Measurements from ENCODE around the gene OTX1.

Gene OTX1

DNA sequence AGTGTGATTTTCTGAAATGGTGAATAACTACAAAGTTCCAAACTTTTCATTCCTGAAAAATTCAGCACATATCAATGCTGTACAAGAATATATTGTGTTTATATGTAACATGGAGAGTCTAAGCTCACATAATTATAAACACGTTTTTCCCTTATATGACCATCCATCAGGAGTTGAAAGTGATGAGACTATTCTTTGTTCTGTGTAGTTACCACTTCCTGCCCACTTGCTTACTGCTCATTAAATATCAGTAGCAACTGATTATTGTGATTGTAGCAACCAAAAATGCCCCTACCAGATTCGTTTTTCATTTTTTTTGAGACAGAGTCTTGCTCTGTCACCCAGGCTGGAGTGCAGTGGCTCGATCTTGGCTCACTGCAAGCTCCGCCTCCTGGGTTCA is 30.8 kb downstream of the OTX1 start:
- in situ Hi-C loops (cut with HindIII; ENCODE audit: low pct_ligation_motif_present, low sequenced_read_pairs): no loop called here
- Histone ChIP-seq H3K4me3 (ENCODE audit: low read depth, low read length) (no peak overlapping the region), H3K36me3 (replicated peaks) (no peaks in the 10 kb centered on the region), H3K27ac (no peak overlapping the region), H3K27me3 (replicated peaks) (no peaks in the 10 kb centered on the region)
- no peak for DNase-seq
- TF ChIP-seq, protein P1, sequence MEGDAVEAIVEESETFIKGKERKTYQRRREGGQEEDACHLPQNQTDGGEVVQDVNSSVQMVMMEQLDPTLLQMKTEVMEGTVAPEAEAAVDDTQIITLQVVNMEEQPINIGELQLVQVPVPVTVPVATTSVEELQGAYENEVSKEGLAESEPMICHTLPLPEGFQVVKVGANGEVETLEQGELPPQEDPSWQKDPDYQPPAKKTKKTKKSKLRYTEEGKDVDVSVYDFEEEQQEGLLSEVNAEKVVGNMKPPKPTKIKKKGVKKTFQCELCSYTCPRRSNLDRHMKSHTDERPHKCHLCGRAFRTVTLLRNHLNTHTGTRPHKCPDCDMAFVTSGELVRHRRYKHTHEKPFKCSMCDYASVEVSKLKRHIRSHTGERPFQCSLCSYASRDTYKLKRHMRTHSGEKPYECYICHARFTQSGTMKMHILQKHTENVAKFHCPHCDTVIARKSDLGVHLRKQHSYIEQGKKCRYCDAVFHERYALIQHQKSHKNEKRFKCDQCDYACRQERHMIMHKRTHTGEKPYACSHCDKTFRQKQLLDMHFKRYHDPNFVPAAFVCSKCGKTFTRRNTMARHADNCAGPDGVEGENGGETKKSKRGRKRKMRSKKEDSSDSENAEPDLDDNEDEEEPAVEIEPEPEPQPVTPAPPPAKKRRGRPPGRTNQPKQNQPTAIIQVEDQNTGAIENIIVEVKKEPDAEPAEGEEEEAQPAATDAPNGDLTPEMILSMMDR (IDR thresholded peaks at IDR 0.05; ENCODE audit: low read depth, low read length, missing control alignments): no peak

DNA sequence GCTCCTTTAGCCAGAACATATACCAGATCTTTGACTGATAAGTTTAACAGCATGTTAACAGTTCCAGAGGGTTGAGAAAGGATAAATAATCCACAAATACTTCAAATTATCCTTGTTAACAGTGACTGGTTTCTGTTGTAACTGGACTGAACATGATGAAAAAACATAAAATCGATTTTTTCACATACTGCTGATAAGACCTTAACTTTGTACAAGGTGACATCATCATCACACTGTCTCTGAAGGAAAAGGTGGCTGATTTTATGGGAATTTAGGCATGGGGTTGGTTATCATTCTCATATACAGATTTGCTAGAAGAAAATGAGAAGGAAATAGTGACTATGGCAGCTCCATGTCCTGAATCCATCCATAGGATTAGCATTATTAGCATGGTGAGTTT is 36.1 kb downstream of the OTX1 start:
- no peaks in the 10 kb centered on the region for H3K36me3 ChIP-seq (replicated peaks)
- H3K27me3 ChIP-seq (replicated peaks): no peaks in the 10 kb centered on the region
- H3K4me3 ChIP-seq (ENCODE audit: low read depth, low read length): no peak overlapping the region
- TF ChIP-seq, protein P1 (IDR thresholded peaks at IDR 0.05; ENCODE audit: low read depth, low read length, missing control alignments): no peak
- in situ Hi-C loops (cut with HindIII; ENCODE audit: low pct_ligation_motif_present, low sequenced_read_pairs): no loop called here
- DNase-seq: no peak
- no peak overlapping the region for H3K27ac ChIP-seq

DNA sequence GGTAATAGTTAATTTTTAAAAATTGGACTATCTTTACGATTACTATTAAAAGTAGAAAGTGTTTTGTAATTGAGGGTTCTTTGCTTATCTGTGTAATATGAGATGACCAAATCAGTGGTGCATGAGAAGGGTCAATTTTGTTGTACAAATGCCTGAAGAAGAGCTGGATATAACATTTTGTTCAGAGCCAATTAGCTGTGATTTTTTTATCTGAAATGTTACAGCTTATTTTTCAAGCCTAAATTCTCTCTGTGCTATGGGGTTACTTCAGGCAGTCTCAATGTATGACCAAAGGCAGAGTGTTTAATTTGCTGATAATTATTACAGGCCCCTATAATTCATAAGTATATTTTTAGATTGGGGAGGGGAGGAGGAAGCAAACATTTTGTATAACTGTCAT is 41.8 kb downstream of the OTX1 start:
- no peaks in the 10 kb centered on the region for H3K36me3 ChIP-seq (replicated peaks)
- TF ChIP-seq, protein P1 (IDR thresholded peaks at IDR 0.05; ENCODE audit: low read depth, low read length, missing control alignments): no peak
- H3K27me3 ChIP-seq (replicated peaks): no peaks in the 10 kb centered on the region
- in situ Hi-C loops (cut with HindIII; ENCODE audit: low pct_ligation_motif_present, low sequenced_read_pairs): no loop called here
- no peak for DNase-seq
- no peak overlapping the region for H3K4me3 ChIP-seq (ENCODE audit: low read depth, low read length)
- no peak overlapping the region for H3K27ac ChIP-seq

DNA sequence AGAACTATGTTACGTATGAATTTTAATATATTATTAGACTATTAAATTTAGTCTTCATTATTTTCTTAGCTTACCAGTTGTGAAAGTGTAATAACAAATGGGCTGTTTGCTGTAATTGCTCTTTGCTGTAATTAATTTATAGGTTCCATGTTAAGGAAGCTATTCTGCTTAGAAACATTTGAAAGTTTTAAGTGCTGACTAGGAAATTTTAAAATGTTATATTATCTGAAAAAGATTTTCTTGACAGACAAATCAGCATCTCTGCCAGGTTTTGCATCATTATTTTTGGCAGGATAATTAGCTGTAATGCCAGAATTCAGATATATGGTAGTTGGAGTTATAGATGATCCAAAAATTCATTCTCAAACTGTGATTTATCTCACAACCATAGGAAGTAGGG is 42.2 kb downstream of the OTX1 start:
- Histone ChIP-seq H3K27ac (no peak overlapping the region), H3K27me3 (replicated peaks) (no peaks in the 10 kb centered on the region), H3K4me3 (ENCODE audit: low read depth, low read length) (no peak overlapping the region), H3K36me3 (replicated peaks) (no peaks in the 10 kb centered on the region)
- DNase-seq: no peak
- TF ChIP-seq, protein P1 (IDR thresholded peaks at IDR 0.05; ENCODE audit: low read depth, low read length, missing control alignments): no peak
- in situ Hi-C loops (cut with HindIII; ENCODE audit: low pct_ligation_motif_present, low sequenced_read_pairs): no loop called here

DNA sequence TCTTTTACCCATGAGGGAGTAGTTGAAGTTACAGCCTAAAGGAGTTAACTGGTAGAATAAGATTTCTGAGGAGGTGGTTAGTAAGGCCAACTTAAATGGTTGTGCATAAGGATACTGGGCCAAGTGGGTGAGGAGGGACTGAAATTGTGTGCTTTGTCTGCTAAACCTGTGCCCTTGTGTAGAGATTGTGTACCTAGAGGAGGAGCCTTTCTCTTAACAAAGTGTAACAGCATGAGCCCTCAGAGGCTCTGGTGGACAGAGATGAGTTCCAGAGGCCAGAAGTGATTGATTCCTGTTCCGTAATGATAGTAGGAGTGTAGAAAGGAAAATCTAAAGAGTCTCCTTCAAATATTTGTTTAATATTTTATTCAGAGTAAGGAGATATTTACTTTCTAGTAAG is 42.9 kb downstream of the OTX1 start:
- Histone ChIP-seq H3K4me3 (ENCODE audit: low read depth, low read length) (no peak overlapping the region), H3K36me3 (replicated peaks) (no peaks in the 10 kb centered on the region), H3K27me3 (replicated peaks) (no peaks in the 10 kb centered on the region), H3K27ac (no peak overlapping the region)
- TF ChIP-seq, protein P1 (IDR thresholded peaks at IDR 0.05; ENCODE audit: low read depth, low read length, missing control alignments): no peak
- DNase-seq: no peak
- in situ Hi-C loops (cut with HindIII; ENCODE audit: low pct_ligation_motif_present, low sequenced_read_pairs): no loop called here

DNA sequence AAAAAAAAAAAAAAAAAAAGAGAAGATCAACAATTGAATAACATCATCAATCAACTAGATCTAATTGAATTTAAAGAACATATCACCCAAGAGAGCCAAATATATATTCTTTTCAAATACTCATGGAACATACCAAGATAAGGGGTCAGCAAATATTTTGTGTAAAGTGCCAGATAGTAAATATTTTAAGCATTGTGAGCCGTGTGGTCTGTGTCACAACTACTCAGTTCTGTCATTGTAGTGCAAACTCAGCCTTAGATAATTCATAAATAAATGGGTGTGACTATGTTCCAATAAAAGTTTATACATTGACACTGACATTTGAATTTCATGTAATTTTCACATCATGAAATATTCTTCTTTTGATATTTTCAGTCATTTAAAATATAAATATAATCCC is 45.9 kb downstream of the OTX1 start:
- Histone ChIP-seq H3K4me3 (ENCODE audit: low read depth, low read length) (no peak overlapping the region), H3K27me3 (replicated peaks) (no peaks in the 10 kb centered on the region), H3K27ac (no peak overlapping the region), H3K36me3 (replicated peaks) (no peaks in the 10 kb centered on the region)
- DNase-seq: no peak
- in situ Hi-C loops (cut with HindIII; ENCODE audit: low pct_ligation_motif_present, low sequenced_read_pairs): no loop called here
- TF ChIP-seq, protein P1 (IDR thresholded peaks at IDR 0.05; ENCODE audit: low read depth, low read length, missing control alignments): no peak
